NCI-H2227 (cell line): ENCODE results near the gene TYMP.

Source experiments
- DNase-seq: peaks from one replicate; lab custom pipeline; 2025; ENCODE audit not compliant: unreplicated experiment; lab: John Stamatoyannopoulos, UW

Gene TYMP

GRCh38 chr22:50506611-50507420 lies 23.0 kb downstream of the TYMP start:
- peak; percentile 50 for DNase-seq

- no peak for DNase-seq
These were observed 23.8 kb downstream of the TYMP start for GRCh38 chr22:50505776-50506610.

- DNase-seq = no peak
These were observed 24.5 kb downstream of the TYMP start for GRCh38 chr22:50505276-50505775.

- no peak for DNase-seq
These were observed 25.2 kb downstream of the TYMP start for GRCh38 chr22:50504369-50505211.

GRCh38 chr22:50503475-50504145 lies 26.2 kb downstream of the TYMP start:
- no peak for DNase-seq

- no peak for DNase-seq
These were observed 27.0 kb downstream of the TYMP start for GRCh38 chr22:50502628-50503474.

- no peak for DNase-seq
These were observed 27.7 kb downstream of the TYMP start for GRCh38 chr22:50502096-50502495.

- no peak for DNase-seq
These were observed 29.4 kb downstream of the TYMP start for GRCh38 chr22:50500452-50500851.

GRCh38 chr22:50498322-50498890 lies 31.4 kb downstream of the TYMP start:
- DNase-seq = peak; percentile 79

- DNase-seq = no peak
These were observed 32.7 kb downstream of the TYMP start for GRCh38 chr22:50497093-50497492.

- no peak for DNase-seq
These were observed 39.1 kb downstream of the TYMP start for GRCh38 chr22:50490531-50491308.

- no peak for DNase-seq
These were observed 40.2 kb downstream of the TYMP start for GRCh38 chr22:50489363-50490243.

GRCh38 chr22:50488886-50489285 lies 40.9 kb downstream of the TYMP start:
- no peak for DNase-seq

GRCh38 chr22:50488006-50488677 lies 41.7 kb downstream of the TYMP start:
- no peak for DNase-seq

GRCh38 chr22:50487290-50488005 lies 42.4 kb downstream of the TYMP start:
- DNase-seq = no peak

GRCh38 chr22:50486561-50487289 lies 43.1 kb downstream of the TYMP start, which contains the start of gene MIOX:
Gene MIOX (plus strand): TSS chr22:50486859. CDS start chr22:50486898, 39 bp downstream.
- DNase-seq = no peak
